Measurements from ENCODE around the gene NUP93.

- TF ChIP-seq CTCF (optimal IDR thresholded peaks at IDR 0.05 in 1 of 3, IDR thresholded peaks at IDR 0.05 in 1 of 3, conservative IDR thresholded peaks at IDR 0.05 in 1 of 3; ENCODE audit: extremely low read depth in 1 of 3, insufficient read depth in 2 of 3, low read length in 3 of 3), result no peak
- TF ChIP-seq EZH2 (IDR thresholded peaks at IDR 0.05; ENCODE audit: low read length), result no peak
Observed at GRCh38 chr16:56855946-56856345, 126.0 kb downstream of the NUP93 start.

All from keratinocyte (primary cell).